RKO (cell line): Measurements from ENCODE around the gene CHRM3.
A peak's percentile ranks its signal among the peaks of the same experiment; 100 is the strongest.
"Not testable (repeated sequence)": the region's sequence is repeated elsewhere in the genome, so short reads cannot be mapped to it uniquely, and the experiment has no call there.

Experiments used
- DNase-seq: peaks from one replicate; pipeline ENCODE4 v3.0.0-alpha.2; 2016; ENCODE audit warnings: low spot score

CHRM3 gene

GRCh38 chr1:239386453-239387303 is at the start of gene CHRM3:
CHRM3 (plus strand) TSS chr1:239386568; CDS start chr1:239907452, 520,884 bp downstream.
- DNase-seq: no peak

GRCh38 chr1:239337799-239338430 is 48.5 kb upstream of the CHRM3 start:
- DNase-seq: no peak

- DNase-seq: no peak
These were observed 38.6 kb upstream of the CHRM3 start for GRCh38 chr1:239347776-239348175.

- no peak for DNase-seq
These were observed 37.6 kb upstream of the CHRM3 start for GRCh38 chr1:239348635-239349353.

- DNase-seq: no peak
These were observed 36.7 kb upstream of the CHRM3 start for GRCh38 chr1:239349699-239350098.

- DNase-seq: no peak
These were observed 32.8 kb upstream of the CHRM3 start for GRCh38 chr1:239353536-239353935.

GRCh38 chr1:239354231-239354630 is 32.1 kb upstream of the CHRM3 start:
- DNase-seq: no peak

GRCh38 chr1:239357867-239358266 is 28.5 kb upstream of the CHRM3 start:
- no peak for DNase-seq

- peak; percentile 15 for DNase-seq
These were observed 25.0 kb upstream of the CHRM3 start for GRCh38 chr1:239361403-239361802.

GRCh38 chr1:239363930-239364329 is 22.4 kb upstream of the CHRM3 start:
- no peak for DNase-seq

GRCh38 chr1:239367196-239367810 is 19.1 kb upstream of the CHRM3 start:
- DNase-seq: no peak

- DNase-seq: no peak
These were observed 17.8 kb upstream of the CHRM3 start for GRCh38 chr1:239368436-239369109.

GRCh38 chr1:239370869-239371268 is 15.5 kb upstream of the CHRM3 start:
- DNase-seq: not testable (repeated sequence)

GRCh38 chr1:239382666-239383065 is 3.7 kb upstream of the CHRM3 start:
- DNase-seq: no peak

GRCh38 chr1:239383714-239384113 is 2.7 kb upstream of the CHRM3 start:
- no peak for DNase-seq

- DNase-seq: no peak
These were observed 1.2 kb downstream of the CHRM3 start for GRCh38 chr1:239387304-239388158.

GRCh38 chr1:239388159-239388485 is 1.8 kb downstream of the CHRM3 start:
- no peak for DNase-seq

- DNase-seq: no peak
These were observed 2.2 kb downstream of the CHRM3 start for GRCh38 chr1:239388578-239388977.

GRCh38 chr1:239389703-239390102 is 3.3 kb downstream of the CHRM3 start:
- DNase-seq: no peak

- no peak for DNase-seq
These were observed 5.9 kb downstream of the CHRM3 start for GRCh38 chr1:239392271-239392670.

GRCh38 chr1:239394107-239394506 is 7.7 kb downstream of the CHRM3 start:
- DNase-seq: no peak
